ENCODE results near the gene KRT26. TPM values are rescaled to one million over a fixed set of nuclear protein-coding genes. Genes with fewer than 3 reads are reported as not detected.

Gene KRT26
- total RNA-seq, 1 donor from 2014 or later: not detected

DNA sequence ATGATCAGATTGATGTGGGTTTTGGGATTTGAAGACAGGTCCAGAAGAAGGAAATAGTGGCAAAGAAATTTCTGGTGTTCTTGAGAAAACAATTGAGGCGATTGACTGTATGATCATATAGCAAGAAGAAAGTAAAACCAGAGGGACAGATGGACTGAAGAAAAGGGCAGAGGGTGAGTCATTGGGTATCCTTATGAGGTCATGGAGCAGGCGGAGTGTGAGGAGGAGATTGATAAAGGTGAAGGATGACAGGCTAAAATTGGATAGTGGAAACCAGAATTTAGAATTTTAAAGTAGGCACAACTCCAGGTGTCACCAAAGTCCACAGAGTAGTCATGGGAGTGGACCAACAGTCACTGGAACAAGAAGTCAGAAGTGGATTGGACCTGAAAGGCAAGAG lies 29.2 kb upstream of the KRT26 start:
- Mint-ChIP-seq H3K9me3 (no peaks in the 10 kb centered on the region), H3K36me3 (ENCODE audit: low read depth) (no peaks in the 10 kb centered on the region), H3K4me1 (no peaks in the 10 kb centered on the region), H3K27me3 (ENCODE audit: low read depth) (peaks cover 48% of the 10 kb centered on the region), H3K27ac (ENCODE audit: unreplicated experiment) (no peak overlapping the region), H3K4me3 (no peak overlapping the region)
- no peak for DNase-seq (ENCODE audit: low read depth, low spot score)
- TF ChIP-seq, protein P1, sequence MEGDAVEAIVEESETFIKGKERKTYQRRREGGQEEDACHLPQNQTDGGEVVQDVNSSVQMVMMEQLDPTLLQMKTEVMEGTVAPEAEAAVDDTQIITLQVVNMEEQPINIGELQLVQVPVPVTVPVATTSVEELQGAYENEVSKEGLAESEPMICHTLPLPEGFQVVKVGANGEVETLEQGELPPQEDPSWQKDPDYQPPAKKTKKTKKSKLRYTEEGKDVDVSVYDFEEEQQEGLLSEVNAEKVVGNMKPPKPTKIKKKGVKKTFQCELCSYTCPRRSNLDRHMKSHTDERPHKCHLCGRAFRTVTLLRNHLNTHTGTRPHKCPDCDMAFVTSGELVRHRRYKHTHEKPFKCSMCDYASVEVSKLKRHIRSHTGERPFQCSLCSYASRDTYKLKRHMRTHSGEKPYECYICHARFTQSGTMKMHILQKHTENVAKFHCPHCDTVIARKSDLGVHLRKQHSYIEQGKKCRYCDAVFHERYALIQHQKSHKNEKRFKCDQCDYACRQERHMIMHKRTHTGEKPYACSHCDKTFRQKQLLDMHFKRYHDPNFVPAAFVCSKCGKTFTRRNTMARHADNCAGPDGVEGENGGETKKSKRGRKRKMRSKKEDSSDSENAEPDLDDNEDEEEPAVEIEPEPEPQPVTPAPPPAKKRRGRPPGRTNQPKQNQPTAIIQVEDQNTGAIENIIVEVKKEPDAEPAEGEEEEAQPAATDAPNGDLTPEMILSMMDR (conservative IDR thresholded peaks at IDR 0.05): no peak

DNA sequence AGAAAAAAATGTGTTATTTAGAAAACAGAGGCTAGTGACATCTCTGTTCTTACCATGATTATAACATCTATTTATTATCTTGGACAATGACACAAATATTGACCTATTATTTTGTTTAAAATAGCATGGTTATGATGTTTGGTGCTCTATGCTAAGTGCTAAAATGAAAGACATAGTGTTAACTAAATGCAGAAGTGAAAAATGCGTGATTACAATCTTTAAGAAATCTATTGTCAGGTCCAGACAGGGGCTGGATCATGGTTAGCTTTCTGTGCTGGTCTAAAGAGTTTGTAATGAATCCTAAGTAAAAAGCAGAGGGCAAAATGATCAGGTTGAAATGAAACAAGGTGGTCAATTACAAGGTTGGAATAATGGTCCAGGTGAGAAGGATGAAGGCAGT lies 28.4 kb upstream of the KRT26 start:
- no peaks in the 10 kb centered on the region for H3K36me3 Mint-ChIP-seq (ENCODE audit: low read depth)
- no peak for DNase-seq (ENCODE audit: low read depth, low spot score)
- H3K27me3 Mint-ChIP-seq (ENCODE audit: low read depth): peaks cover 47% of the 10 kb centered on the region
- TF ChIP-seq, protein P1 (conservative IDR thresholded peaks at IDR 0.05): no peak
- no peak overlapping the region for H3K4me3 Mint-ChIP-seq
- no peaks in the 10 kb centered on the region for H3K4me1 Mint-ChIP-seq
- no peak overlapping the region for H3K27ac Mint-ChIP-seq (ENCODE audit: unreplicated experiment)
- no peaks in the 10 kb centered on the region for H3K9me3 Mint-ChIP-seq

DNA sequence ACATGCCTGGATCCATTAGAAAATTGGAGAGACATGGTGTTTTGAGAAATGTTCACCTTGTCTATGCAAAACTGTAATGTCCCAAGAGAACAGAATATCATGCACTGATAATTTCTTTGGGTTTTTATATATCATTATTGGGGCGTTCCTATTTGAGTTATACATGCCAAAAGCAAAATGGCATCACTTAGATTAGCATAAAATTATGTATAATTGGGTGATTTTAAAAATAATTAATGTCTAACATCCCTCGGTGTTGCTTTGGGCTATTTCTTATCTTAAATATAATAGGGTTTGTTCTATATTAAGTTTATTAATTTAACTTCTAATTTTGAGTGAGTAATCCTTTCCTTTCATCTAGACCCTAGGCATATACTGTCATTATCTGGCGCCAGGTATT lies 27.9 kb upstream of the KRT26 start, which contains the start of gene KRT28:
Gene KRT28, minus strand, starts transcription at position 101 of the 400 bp plus-strand sequence. Its CDS starts 66 bp downstream, at position 35.
- peaks cover 47% of the 10 kb centered on the region for H3K27me3 Mint-ChIP-seq (ENCODE audit: low read depth)
- H3K36me3 Mint-ChIP-seq (ENCODE audit: low read depth): no peaks in the 10 kb centered on the region
- TF ChIP-seq, protein P1 (conservative IDR thresholded peaks at IDR 0.05): no peak
- no peaks in the 10 kb centered on the region for H3K9me3 Mint-ChIP-seq
- H3K4me1 Mint-ChIP-seq: no peaks in the 10 kb centered on the region
- H3K4me3 Mint-ChIP-seq: no peak within 1 kb of the TSS
- no peak for DNase-seq (ENCODE audit: low read depth, low spot score)
- no peak within 1 kb of the TSS for H3K27ac Mint-ChIP-seq (ENCODE audit: unreplicated experiment)

DNA sequence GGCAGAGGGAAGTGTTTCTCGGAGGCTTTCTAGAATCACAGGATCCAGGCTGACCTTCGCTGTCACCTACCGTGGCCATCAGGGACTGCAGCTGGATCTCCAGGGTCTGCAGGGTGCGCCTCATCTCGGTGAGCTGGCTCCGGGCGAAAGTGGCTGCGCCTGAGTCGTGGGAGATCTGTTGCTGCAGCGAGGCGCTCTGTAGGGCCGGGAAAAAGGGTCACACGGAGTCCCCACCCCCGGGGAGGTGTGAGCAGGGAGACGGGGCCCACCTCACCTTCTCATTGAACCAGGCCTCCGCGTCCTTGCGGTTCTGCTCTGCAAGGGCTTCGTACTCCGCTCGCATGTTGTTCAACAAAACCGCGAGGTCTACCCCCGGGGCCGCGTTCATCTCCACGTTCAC lies 24.8 kb upstream of the KRT26 start:
- H3K9me3 Mint-ChIP-seq: no peaks in the 10 kb centered on the region
- H3K27me3 Mint-ChIP-seq (ENCODE audit: low read depth): peaks cover 48% of the 10 kb centered on the region
- no peaks in the 10 kb centered on the region for H3K36me3 Mint-ChIP-seq (ENCODE audit: low read depth)
- no peaks in the 10 kb centered on the region for H3K4me1 Mint-ChIP-seq
- no peak for DNase-seq (ENCODE audit: low read depth, low spot score)
- no peak overlapping the region for H3K4me3 Mint-ChIP-seq
- TF ChIP-seq, protein P1 (conservative IDR thresholded peaks at IDR 0.05): no peak
- H3K27ac Mint-ChIP-seq (ENCODE audit: unreplicated experiment): no peak overlapping the region

DNA sequence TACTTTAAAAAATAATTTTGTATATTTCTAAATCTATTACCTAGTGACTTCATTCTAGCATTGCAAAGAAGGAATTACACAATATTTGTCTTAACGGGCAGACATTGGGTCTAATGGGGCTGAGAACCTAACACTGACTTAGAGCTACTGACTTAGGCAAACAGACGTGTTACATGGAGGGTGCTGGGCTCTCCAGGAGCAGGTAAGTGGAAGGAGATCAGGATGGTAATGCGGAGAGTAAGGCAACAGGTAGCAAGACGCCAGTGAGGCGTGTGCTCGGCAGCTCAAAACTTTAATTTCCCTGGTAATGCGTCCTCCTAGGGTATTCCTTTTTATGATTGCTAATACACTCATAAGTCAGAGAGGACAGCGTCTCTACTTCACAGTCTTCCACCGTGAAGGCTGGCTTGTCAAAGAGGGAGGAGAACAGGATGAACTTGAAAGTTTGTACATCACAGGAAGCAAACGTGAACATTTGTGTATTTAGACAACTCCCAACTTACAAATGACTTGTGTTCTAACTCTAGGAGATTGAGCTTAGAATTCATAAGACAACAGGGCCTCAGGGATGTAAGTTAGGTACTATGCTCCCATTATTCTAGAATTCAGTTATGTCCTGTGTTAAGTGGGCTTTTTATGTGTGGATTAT lies 23.1 kb upstream of the KRT26 start:
- H3K4me1 Mint-ChIP-seq: no peaks in the 10 kb centered on the region
- H3K9me3 Mint-ChIP-seq: no peaks in the 10 kb centered on the region
- H3K27me3 Mint-ChIP-seq (ENCODE audit: low read depth): peaks cover 50% of the 10 kb centered on the region
- TF ChIP-seq, protein P1 (conservative IDR thresholded peaks at IDR 0.05): no peak
- no peaks in the 10 kb centered on the region for H3K36me3 Mint-ChIP-seq (ENCODE audit: low read depth)
- DNase-seq (ENCODE audit: low read depth, low spot score): no peak
- no peak overlapping the region for H3K27ac Mint-ChIP-seq (ENCODE audit: unreplicated experiment)
- no peak overlapping the region for H3K4me3 Mint-ChIP-seq
